ENCODE data around the gene PDE8B.

- no peak for TF ChIP-seq CTCF (IDR thresholded peaks at IDR 0.05)
- no peak for TF ChIP-seq POLR2A (IDR thresholded peaks at IDR 0.05)
Measured at GRCh38 chr5:77223653-77224052, 13.2 kb downstream of the PDE8B start.

Measured in esophagus squamous epithelium (tissue), 4 donors.